Type B pancreatic cell (in vitro differentiated cells): ENCODE results near the gene GAB1. TPM values are rescaled to one million over a fixed set of nuclear protein-coding genes. Genes with fewer than 3 reads are reported as not detected.
A peak's percentile ranks its signal among the peaks of the same experiment; 100 is the strongest.
"Not testable (repeated sequence)": the region's sequence is repeated elsewhere in the genome, so short reads cannot be mapped to it uniquely, and the experiment has no call there.

Experiments
- DNase-seq: peaks from one replicate; pipeline ENCODE4 v3.0.0; 2021; ENCODE audit warnings: mixed read lengths; ENCODE audit not compliant: unreplicated experiment; ENCODE audit errors: extremely low spot score
- H3K27ac Mint-ChIP-seq: 2 replicates; pipeline ENCODE4 v1.8.0; 2021; ENCODE audit warnings: mild to moderate bottlenecking, mixed read lengths
- H3K27me3 Mint-ChIP-seq: 2 replicates; pipeline ENCODE4 v1.8.0; 2021; ENCODE audit warnings: mixed read lengths
- H3K36me3 Mint-ChIP-seq: 2 replicates; pipeline ENCODE4 v1.8.0; 2021; ENCODE audit warnings: mixed read lengths
- H3K4me1 Mint-ChIP-seq: one replicate; pipeline ENCODE4 v1.8.0; 2021; ENCODE audit warnings: mixed read lengths; ENCODE audit not compliant: unreplicated experiment
- H3K4me3 Mint-ChIP-seq: 2 replicates; pipeline ENCODE4 v1.8.0; 2021; ENCODE audit warnings: mild to moderate bottlenecking, mixed read lengths
- H3K9me3 Mint-ChIP-seq: 2 replicates; pipeline ENCODE4 v1.8.0; 2021; ENCODE audit warnings: mixed read lengths
- total RNA-seq: library from RNA; stranded (reverse); gene quantifications from 2 replicates; pipeline ENCODE4 v1.2.1, GENCODE V29; 2021; ENCODE audit warnings: low replicate concordance
- TF ChIP-seq, protein P1 (sequence below): fragments of 200-600 bp; sonication (generic); conservative IDR thresholded peaks from 2 replicates; pipeline ENCODE4 v1.5.0; 2021; ENCODE audit warnings: antibody characterized with exemption, mild to moderate bottlenecking

Gene GAB1
- total RNA-seq, 1 donor from 2014 or later: 27.0 TPM

DNA sequence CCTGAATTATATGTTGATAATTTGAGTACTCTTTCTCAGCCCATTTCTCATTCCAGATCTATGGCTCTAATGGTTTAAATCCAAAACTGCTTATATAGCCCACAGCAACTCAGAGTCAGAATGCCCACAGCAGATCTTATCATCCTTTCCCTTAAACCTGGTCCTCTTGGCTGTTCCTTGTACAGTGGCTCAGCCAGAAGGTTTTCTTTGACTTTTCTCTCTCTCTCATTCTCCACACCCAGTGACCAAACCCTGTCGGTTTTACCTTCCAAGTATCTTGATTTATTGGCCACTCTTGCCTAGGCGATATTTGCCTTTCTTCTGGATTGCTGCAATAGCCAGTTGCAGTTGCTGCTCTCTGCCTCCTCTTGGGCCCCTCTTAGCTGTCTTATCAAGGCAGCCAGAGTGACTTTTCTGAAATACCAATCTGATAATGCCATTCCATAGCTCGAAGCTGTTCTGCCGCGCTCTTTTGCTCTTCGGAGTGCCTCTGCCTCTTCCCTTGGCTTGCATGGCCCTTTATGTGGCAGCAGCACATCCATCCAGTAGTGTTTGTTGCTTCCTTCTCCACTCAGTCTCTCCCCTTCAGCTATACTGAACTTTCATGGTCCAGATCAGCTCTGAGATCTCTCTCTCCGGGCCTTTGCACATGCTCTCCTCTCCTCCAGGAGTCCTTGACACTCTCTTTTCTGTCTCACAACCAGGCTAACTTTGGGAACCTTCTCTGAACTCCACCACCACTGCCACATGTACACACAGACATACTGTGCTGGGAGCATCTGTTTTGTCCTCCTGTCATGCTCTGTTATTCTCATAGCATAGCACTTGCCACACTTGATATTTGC is 11.8 kb downstream of the GAB1 start:
- TF ChIP-seq, protein P1, sequence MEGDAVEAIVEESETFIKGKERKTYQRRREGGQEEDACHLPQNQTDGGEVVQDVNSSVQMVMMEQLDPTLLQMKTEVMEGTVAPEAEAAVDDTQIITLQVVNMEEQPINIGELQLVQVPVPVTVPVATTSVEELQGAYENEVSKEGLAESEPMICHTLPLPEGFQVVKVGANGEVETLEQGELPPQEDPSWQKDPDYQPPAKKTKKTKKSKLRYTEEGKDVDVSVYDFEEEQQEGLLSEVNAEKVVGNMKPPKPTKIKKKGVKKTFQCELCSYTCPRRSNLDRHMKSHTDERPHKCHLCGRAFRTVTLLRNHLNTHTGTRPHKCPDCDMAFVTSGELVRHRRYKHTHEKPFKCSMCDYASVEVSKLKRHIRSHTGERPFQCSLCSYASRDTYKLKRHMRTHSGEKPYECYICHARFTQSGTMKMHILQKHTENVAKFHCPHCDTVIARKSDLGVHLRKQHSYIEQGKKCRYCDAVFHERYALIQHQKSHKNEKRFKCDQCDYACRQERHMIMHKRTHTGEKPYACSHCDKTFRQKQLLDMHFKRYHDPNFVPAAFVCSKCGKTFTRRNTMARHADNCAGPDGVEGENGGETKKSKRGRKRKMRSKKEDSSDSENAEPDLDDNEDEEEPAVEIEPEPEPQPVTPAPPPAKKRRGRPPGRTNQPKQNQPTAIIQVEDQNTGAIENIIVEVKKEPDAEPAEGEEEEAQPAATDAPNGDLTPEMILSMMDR: no peak
- Mint-ChIP-seq H3K27ac (no peak overlapping the region), H3K36me3 (no peaks in the 10 kb centered on the region), H3K4me3 (no peak overlapping the region), H3K9me3 (no peaks in the 10 kb centered on the region), H3K27me3 (no peaks in the 10 kb centered on the region), H3K4me1 (peaks cover 48% of the 10 kb centered on the region)
- DNase-seq: no peak

DNA sequence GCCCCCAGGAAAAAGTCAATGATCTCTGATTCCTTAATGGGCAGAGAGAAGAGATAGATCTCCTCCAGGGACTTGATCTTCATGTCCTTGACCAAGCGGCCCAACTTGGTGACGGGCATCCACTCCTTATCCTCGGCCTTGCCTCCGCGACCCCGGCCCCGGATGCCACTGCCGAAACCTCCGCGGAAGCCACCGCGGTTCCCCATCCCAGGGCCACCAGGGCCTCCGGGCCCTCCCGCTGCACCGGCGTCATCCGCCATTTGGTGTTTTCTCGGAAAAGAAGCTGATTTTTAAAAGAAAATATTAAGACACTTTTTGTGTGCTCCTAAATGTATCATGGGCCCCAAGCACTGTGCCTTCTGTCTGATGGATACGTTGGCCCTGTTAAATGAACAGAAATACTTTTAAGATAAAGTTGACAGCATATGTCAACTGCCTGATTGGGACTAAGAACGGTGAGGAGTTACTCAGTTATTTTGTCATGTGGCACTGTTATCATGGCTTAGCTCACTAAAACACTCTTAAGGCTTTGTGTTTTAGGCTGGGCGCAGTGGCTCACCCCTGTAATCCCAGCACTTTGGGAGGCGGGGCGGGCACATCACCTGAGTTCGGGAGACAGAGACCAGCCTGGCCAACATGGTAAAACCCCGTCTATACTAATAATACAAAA is 13.3 kb downstream of the GAB1 start:
- not testable (repeated sequence) for H3K4me3 Mint-ChIP-seq, H3K9me3 Mint-ChIP-seq, H3K27me3 Mint-ChIP-seq, H3K36me3 Mint-ChIP-seq, H3K27ac Mint-ChIP-seq, DNase-seq
- peaks cover 43% of the 10 kb centered on the region for H3K4me1 Mint-ChIP-seq

DNA sequence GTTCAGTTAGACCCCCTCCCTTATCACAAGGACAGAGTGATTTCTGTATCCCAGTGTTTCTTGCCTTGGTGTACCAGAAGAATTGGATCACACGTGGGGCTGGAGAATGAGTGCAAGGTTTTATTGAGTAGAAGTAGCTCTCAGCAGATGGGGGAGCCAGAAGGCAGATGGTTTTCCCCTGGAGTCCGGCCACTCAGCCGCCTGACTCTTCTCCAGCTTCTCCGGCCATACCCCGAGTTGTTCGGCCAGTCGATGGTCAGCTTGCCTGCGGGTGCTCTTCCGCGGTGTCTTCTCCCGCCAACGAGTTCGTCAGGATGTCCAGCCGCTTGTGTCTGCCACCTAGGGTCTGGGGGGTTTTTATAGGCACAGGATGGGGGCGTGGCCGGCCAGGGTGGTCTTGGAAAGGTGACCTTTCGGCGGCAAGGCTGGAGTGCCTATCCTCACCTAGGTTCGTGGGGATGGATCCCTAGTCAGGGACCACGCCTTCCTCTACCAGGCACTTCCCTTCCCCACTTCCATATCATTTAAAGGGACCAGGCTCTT is 14.5 kb downstream of the GAB1 start:
- Mint-ChIP-seq H3K4me3 (no peak overlapping the region), H3K27me3 (no peaks in the 10 kb centered on the region), H3K4me1 (peaks cover 46% of the 10 kb centered on the region), H3K36me3 (peaks cover 6% of the 10 kb centered on the region), H3K9me3 (no peaks in the 10 kb centered on the region), H3K27ac (peak overlapping the region; percentile 68)
- TF ChIP-seq, protein P1: no peak
- DNase-seq: no peak

DNA sequence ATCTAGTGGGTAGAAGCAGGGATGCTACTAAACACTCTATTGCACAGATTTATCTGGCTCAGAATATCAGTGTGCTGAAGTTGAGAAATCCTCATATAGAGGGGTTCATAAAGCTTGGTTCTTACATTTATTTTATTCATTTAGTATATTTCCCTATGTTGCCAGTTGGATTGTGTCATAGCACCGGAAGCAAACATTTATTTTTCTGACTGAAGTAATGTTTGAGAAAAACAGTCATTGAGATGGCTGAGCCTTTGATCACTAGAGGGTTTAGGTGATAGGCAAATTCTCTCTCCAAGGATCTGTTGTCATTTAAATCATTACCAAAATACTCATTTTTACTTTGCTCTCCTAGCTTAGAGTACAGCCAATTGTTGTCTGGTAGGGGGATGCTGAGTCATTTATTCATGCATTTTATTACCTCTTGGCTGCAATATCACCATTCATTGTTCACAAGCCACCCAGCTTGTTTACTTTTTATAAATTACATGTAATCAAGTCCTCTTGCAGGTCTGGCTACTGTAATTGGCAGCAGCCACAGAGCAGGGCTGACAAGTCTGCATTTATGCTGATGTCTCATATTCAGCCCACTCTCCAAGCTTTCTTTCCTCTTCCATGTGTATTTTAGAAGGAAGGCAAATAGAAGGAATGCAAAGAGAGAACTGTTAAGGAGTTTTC is 15.2 kb downstream of the GAB1 start:
- H3K36me3 Mint-ChIP-seq: peaks cover 6% of the 10 kb centered on the region
- TF ChIP-seq, protein P1: no peak
- no peaks in the 10 kb centered on the region for H3K27me3 Mint-ChIP-seq
- H3K9me3 Mint-ChIP-seq: no peaks in the 10 kb centered on the region
- peak overlapping the region; percentile 68 for H3K27ac Mint-ChIP-seq
- H3K4me3 Mint-ChIP-seq: no peak overlapping the region
- no peak for DNase-seq
- H3K4me1 Mint-ChIP-seq: peaks cover 44% of the 10 kb centered on the region

DNA sequence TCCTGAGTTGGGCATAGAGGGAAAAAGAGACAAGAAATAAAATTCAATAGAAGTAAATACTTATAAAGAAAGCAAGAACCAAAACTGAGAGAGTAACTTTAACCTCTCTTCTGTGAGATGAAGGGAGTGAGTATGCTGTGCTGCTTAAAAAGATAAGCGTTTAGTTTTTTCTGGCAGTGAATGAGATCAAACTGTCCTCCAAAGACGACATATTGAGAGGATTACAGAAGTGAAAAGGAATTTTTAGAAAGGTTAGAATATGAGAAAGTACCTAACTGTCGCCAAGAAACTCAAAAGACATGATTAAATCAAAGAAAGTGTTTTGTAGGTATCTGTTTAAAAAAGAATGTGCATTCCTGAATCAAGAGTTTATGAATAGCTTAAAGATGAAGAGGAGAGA is 16.0 kb downstream of the GAB1 start:
- no peaks in the 10 kb centered on the region for H3K9me3 Mint-ChIP-seq
- H3K27ac Mint-ChIP-seq: peak overlapping the region; percentile 68
- no peak for DNase-seq
- peak overlapping the region; percentile 48 for H3K4me3 Mint-ChIP-seq
- TF ChIP-seq, protein P1: no peak
- H3K36me3 Mint-ChIP-seq: peaks cover 6% of the 10 kb centered on the region
- peaks cover 43% of the 10 kb centered on the region for H3K4me1 Mint-ChIP-seq
- no peaks in the 10 kb centered on the region for H3K27me3 Mint-ChIP-seq
